ENCODE data around the gene CCBE1. TPM values are rescaled to one million over a fixed set of nuclear protein-coding genes. Genes with fewer than 3 reads are reported as not detected.

CCBE1 gene
- total RNA-seq, 2 donors from 2014 or later, result 0.27 to 3.1 TPM

GRCh38 chr18:59547581-59548182 lies 149.5 kb downstream of the CCBE1 start:
- Histone ChIP-seq H3K9ac (ENCODE audit: low read depth in 2 of 2, low read length in 2 of 2) (no peak overlapping the region), H3K4me1 (no peaks in the 10 kb centered on the region), H3K9me3 (no peaks in the 10 kb centered on the region), H3K36me3 (no peaks in the 10 kb centered on the region), H3K4me3 (no peak overlapping the region), H3K27me3 (no peaks in the 10 kb centered on the region), H3K27ac (no peak overlapping the region)
- DNase-seq, result no peak
- intact Hi-C loops (cut with DNase I), result no loop called here
- TF ChIP-seq CTCF (IDR thresholded peaks at IDR 0.05), result no peak

- H3K4me1 ChIP-seq, result no peaks in the 10 kb centered on the region
- DNase-seq, result no peak
- no peaks in the 10 kb centered on the region for H3K9me3 ChIP-seq
- H3K27me3 ChIP-seq, result no peaks in the 10 kb centered on the region
- intact Hi-C loops (cut with DNase I), result no loop called here
- H3K4me3 ChIP-seq, result no peak overlapping the region
- no peak overlapping the region for H3K27ac ChIP-seq
- H3K9ac ChIP-seq (ENCODE audit: low read depth in 2 of 2, low read length in 2 of 2), result no peak overlapping the region
- H3K36me3 ChIP-seq, result no peaks in the 10 kb centered on the region
- no peak for TF ChIP-seq CTCF (IDR thresholded peaks at IDR 0.05)
These were observed 151.0 kb downstream of the CCBE1 start for GRCh38 chr18:59546188-59546587.

GRCh38 chr18:59540780-59541179 lies 156.4 kb downstream of the CCBE1 start:
- intact Hi-C loops (cut with DNase I), result no loop called here
- Histone ChIP-seq H3K36me3 (no peaks in the 10 kb centered on the region), H3K4me3 (no peak overlapping the region), H3K27me3 (no peaks in the 10 kb centered on the region), H3K27ac (no peak overlapping the region), H3K9ac (ENCODE audit: low read depth in 2 of 2, low read length in 2 of 2) (no peak overlapping the region), H3K9me3 (no peaks in the 10 kb centered on the region), H3K4me1 (no peaks in the 10 kb centered on the region)
- TF ChIP-seq CTCF (IDR thresholded peaks at IDR 0.05), result no peak
- DNase-seq, result no peak

DNA sequence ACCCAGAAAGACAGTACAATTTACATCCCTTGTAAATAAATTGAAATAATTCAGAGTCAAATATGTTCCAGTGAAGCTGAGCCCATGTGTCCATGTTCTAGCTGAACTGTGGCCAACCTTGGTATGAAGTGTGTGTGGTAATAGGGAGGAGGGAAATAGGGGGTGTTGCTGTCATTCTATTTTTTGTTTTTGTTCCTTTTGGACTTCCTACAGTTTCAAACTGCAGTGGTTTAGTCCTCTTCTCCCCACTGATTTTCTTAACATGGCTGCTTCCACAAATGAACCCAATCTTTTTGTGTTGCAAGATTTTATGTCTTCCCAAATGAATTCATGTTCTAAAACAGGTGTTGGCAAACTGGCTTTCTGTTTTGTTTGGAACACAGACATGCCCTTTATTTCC lies 156.9 kb downstream of the CCBE1 start:
- intact Hi-C loops (cut with DNase I), result no loop called here
- DNase-seq, result no peak

GRCh38 chr18:59539108-59539507 lies 158.1 kb downstream of the CCBE1 start:
- TF ChIP-seq CTCF (IDR thresholded peaks at IDR 0.05), result no peak
- DNase-seq, result no peak
- Histone ChIP-seq H3K27me3 (no peaks in the 10 kb centered on the region), H3K9me3 (no peaks in the 10 kb centered on the region), H3K4me3 (no peak overlapping the region), H3K36me3 (no peaks in the 10 kb centered on the region), H3K27ac (no peak overlapping the region), H3K9ac (ENCODE audit: low read depth in 2 of 2, low read length in 2 of 2) (no peak overlapping the region), H3K4me1 (no peaks in the 10 kb centered on the region)
- intact Hi-C loops (cut with DNase I), result no loop called here

More for the DNA sequence above, 156.9 kb downstream of the CCBE1 start:
- no peak overlapping the region for H3K27ac ChIP-seq
- no peaks in the 10 kb centered on the region for H3K36me3 ChIP-seq
- H3K27me3 ChIP-seq, result no peaks in the 10 kb centered on the region
- no peaks in the 10 kb centered on the region for H3K9me3 ChIP-seq
- H3K9ac ChIP-seq (ENCODE audit: low read depth in 2 of 2, low read length in 2 of 2), result no peak overlapping the region
- no peak for TF ChIP-seq CTCF (IDR thresholded peaks at IDR 0.05)
- H3K4me1 ChIP-seq, result no peaks in the 10 kb centered on the region
- H3K4me3 ChIP-seq, result no peak overlapping the region
